HEK293 (cell line): Measurements from ENCODE around the gene TM2D3.

Source experiments
- GFI1B ChIP-seq: fragments of 450-650 bp; formaldehyde crosslinking; IDR thresholded peaks from 2 replicates; pipeline ENCODE4 v1.5.1; 2016; ENCODE audit warnings: missing biosample characterization, missing genetic modification characterization
- GLI2 ChIP-seq: fragments of 450-650 bp; formaldehyde crosslinking; IDR thresholded peaks from 2 replicates; pipeline ENCODE4; 2017; ENCODE audit warnings: missing biosample characterization, missing genetic modification characterization, low read depth, borderline replicate concordance
- GLIS2 ChIP-seq: fragments of 450-650 bp; formaldehyde crosslinking; IDR thresholded peaks from 2 replicates; pipeline ENCODE4 v1.5.1; 2016; ENCODE audit warnings: missing biosample characterization, missing genetic modification characterization
- KLF16 ChIP-seq: fragments of 450-650 bp; formaldehyde crosslinking; IDR thresholded peaks from 2 replicates; pipeline ENCODE4 v1.5.1; 2017; ENCODE audit warnings: missing biosample characterization, missing genetic modification characterization
- KLF7 ChIP-seq: fragments of 450-650 bp; formaldehyde crosslinking; IDR thresholded peaks from 2 replicates; pipeline ENCODE4 v1.5.1; 2016; ENCODE audit warnings: missing biosample characterization, missing genetic modification characterization, borderline replicate concordance
- KLF9 ChIP-seq: fragments of 450-650 bp; formaldehyde crosslinking; IDR thresholded peaks from 2 replicates; pipeline ENCODE4 v1.5.1; 2016; ENCODE audit warnings: missing biosample characterization, missing genetic modification characterization, low read depth
- MZF1 ChIP-seq: fragments of 450-650 bp; formaldehyde crosslinking; IDR thresholded peaks from 2 replicates; pipeline ENCODE4 v1.5.1; 2017; ENCODE audit warnings: missing biosample characterization, missing genetic modification characterization, borderline replicate concordance
- PRDM10 ChIP-seq: fragments of 450-650 bp; formaldehyde crosslinking; IDR thresholded peaks from 2 replicates; pipeline ENCODE4 v1.5.1; 2016; ENCODE audit warnings: missing biosample characterization, missing genetic modification characterization
- SCRT2 ChIP-seq: fragments of 450-650 bp; formaldehyde crosslinking; IDR thresholded peaks from 2 replicates; pipeline ENCODE4 v1.5.1; 2016; ENCODE audit warnings: missing biosample characterization, missing genetic modification characterization
- SP7 ChIP-seq: fragments of 450-650 bp; formaldehyde crosslinking; IDR thresholded peaks from 2 replicates; pipeline ENCODE4 v1.5.1; 2016; ENCODE audit warnings: missing biosample characterization, missing genetic modification characterization
- TCF7L2 ChIP-seq: IDR thresholded peaks from 2 replicates; pipeline ENCODE4 v1.6.1; 2011; ENCODE audit warnings: low read depth, mild to moderate bottlenecking, inconsistent platforms, low read length, moderate library complexity, borderline replicate concordance
- WT1 ChIP-seq: fragments of 450-650 bp; formaldehyde crosslinking; IDR thresholded peaks from 2 replicates; pipeline ENCODE4 v1.5.1; 2016; ENCODE audit warnings: missing biosample characterization, missing genetic modification characterization
- ZFHX2 ChIP-seq: fragments of 450-650 bp; formaldehyde crosslinking; conservative IDR thresholded peaks from 2 replicates; pipeline ENCODE4 v1.5.1; 2016; ENCODE audit warnings: missing biosample characterization, missing genetic modification characterization
- ZNF112 ChIP-seq: fragments of 450-650 bp; formaldehyde crosslinking; IDR thresholded peaks from 2 replicates; pipeline ENCODE4 v1.5.0; 2017; ENCODE audit warnings: missing biosample characterization, missing genetic modification characterization
- ZNF223 ChIP-seq: fragments of 450-650 bp; formaldehyde crosslinking; IDR thresholded peaks from 2 replicates; pipeline ENCODE4 v1.5.1; 2016; ENCODE audit warnings: missing biosample characterization, missing genetic modification characterization
- ZNF280C ChIP-seq: fragments of 450-650 bp; formaldehyde crosslinking; IDR thresholded peaks from 2 replicates; pipeline ENCODE4 v1.5.1; 2016; ENCODE audit warnings: missing biosample characterization, missing genetic modification characterization
- ZNF350 ChIP-seq: fragments of 450-650 bp; formaldehyde crosslinking; IDR thresholded peaks from 2 replicates; pipeline ENCODE4 v1.5.0; 2017; ENCODE audit warnings: missing biosample characterization, mild to moderate bottlenecking, missing genetic modification characterization
- ZNF426 ChIP-seq: fragments of 450-650 bp; formaldehyde crosslinking; IDR thresholded peaks from 2 replicates; pipeline ENCODE4 v1.5.1; 2017; ENCODE audit warnings: missing biosample characterization, missing genetic modification characterization, mild to moderate bottlenecking, inconsistent platforms, moderate library complexity
- ZNF473 ChIP-seq: fragments of 450-650 bp; formaldehyde crosslinking; IDR thresholded peaks from 2 replicates; pipeline ENCODE4 v1.5.1; 2017; ENCODE audit warnings: missing biosample characterization, missing genetic modification characterization
- ZNF610 ChIP-seq: fragments of 450-650 bp; formaldehyde crosslinking; IDR thresholded peaks from 2 replicates; pipeline ENCODE4 v1.5.1; 2016; ENCODE audit warnings: missing biosample characterization, missing genetic modification characterization, borderline replicate concordance
- ZNF629 ChIP-seq: fragments of 450-650 bp; formaldehyde crosslinking; IDR thresholded peaks from 2 replicates; pipeline ENCODE4 v1.5.1; 2017; ENCODE audit warnings: missing biosample characterization, missing genetic modification characterization
- ZNF660 ChIP-seq: fragments of 450-650 bp; IDR thresholded peaks from 2 replicates; pipeline ENCODE4 v1.5.1; 2018; ENCODE audit warnings: missing biosample characterization, mild to moderate bottlenecking, missing genetic modification characterization
- ZSCAN30 ChIP-seq: fragments of 450-650 bp; IDR thresholded peaks from 2 replicates; pipeline ENCODE4 v1.5.1; 2018; ENCODE audit warnings: missing biosample characterization, mild to moderate bottlenecking, missing genetic modification characterization, moderate library complexity
- ZXDB ChIP-seq: fragments of 450-650 bp; formaldehyde crosslinking; IDR thresholded peaks from 2 replicates; pipeline ENCODE4 v1.5.1; 2016; ENCODE audit warnings: missing biosample characterization, missing genetic modification characterization
- TF ChIP-seq, protein P1 (sequence below): fragments of 450-650 bp; formaldehyde crosslinking; IDR thresholded peaks from 2 replicates; pipeline ENCODE4 v1.5.1; 2016; ENCODE audit warnings: missing biosample characterization, missing genetic modification characterization
- TF ChIP-seq, protein P2 (sequence below): IDR thresholded peaks from 2 replicates; pipeline ENCODE4 v1.6.1; 2011; ENCODE audit warnings: mild to moderate bottlenecking, low read depth, low read length, borderline replicate concordance
- TF ChIP-seq, protein P3 (sequence below): fragments of 450-650 bp; formaldehyde crosslinking; optimal IDR thresholded peaks from 2 replicates; pipeline ENCODE3; 2016; ENCODE audit warnings: missing biosample characterization, mild to moderate bottlenecking, missing genetic modification characterization

The TM2D3 gene

DNA sequence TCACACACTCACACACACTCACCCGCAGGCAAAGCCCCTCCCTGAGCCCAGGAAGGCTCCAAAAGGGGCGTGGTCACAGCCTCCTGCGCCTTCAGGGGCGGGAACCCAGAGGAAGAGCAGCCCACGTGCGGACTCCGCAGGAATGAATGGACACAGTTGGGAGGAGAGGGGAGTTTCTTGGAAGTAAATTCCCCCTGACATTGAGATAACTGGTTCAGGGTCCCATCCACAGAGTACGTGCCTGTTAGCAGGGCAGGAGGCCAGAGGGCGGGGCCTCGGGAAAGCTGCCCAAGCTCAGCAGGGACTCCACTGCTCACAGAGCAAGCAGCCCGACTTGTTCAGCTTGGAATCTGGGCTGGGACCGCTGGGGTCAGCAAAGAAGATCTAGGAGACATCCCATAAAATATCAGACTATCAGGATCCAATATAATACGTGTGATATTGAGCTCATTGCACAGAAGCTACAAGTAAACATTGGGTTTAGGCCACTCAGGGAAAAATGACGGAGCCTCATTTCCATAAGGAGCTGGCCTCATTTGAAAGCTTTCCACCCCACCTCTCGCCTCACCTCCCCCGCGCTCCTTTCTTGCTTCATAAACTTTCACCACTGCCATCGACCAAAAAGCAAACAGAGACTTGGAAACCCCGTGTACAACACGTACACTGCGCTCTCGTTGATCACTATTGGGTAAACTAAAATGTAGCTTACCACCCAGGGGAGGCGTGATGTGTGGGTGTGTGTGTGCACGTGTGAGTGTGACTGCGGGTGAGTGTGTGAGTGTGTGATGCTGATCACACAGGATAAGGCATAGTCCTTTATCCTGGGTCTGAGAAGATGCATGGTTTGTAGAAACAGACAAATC is 36.0 kb downstream of the TM2D3 start (continued):
- TF ChIP-seq, protein P1, sequence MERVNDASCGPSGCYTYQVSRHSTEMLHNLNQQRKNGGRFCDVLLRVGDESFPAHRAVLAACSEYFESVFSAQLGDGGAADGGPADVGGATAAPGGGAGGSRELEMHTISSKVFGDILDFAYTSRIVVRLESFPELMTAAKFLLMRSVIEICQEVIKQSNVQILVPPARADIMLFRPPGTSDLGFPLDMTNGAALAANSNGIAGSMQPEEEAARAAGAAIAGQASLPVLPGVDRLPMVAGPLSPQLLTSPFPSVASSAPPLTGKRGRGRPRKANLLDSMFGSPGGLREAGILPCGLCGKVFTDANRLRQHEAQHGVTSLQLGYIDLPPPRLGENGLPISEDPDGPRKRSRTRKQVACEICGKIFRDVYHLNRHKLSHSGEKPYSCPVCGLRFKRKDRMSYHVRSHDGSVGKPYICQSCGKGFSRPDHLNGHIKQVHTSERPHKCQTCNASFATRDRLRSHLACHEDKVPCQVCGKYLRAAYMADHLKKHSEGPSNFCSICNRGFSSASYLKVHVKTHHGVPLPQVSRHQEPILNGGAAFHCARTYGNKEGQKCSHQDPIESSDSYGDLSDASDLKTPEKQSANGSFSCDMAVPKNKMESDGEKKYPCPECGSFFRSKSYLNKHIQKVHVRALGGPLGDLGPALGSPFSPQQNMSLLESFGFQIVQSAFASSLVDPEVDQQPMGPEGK (tag by site-specific recombination) = peak; percentile 52; the same call in 1 of the 2 replicates
- TF ChIP-seq SCRT2 (tag by site-specific recombination) (0 out of 2 replicates have a peak, but pooled peaks have one; percentile 17), ZNF629 (peak; percentile 39), ZNF426 (tag by site-specific recombination) (no peak), ZSCAN30 (no peak), ZNF473 (no peak), KLF9 (peak; percentile 96), ZNF280C (tag by site-specific recombination) (no peak), ZNF610 (tag by site-specific recombination) (no peak), ZFHX2 (tag by site-specific recombination) (peak; percentile 92), WT1 (tag by site-specific recombination) (peak; percentile 92; the same call in 1 of the 2 replicates), MZF1 (tag by site-specific recombination) (0 out of 2 replicates have a peak, but pooled peaks have one; percentile 38), KLF7 (tag by site-specific recombination) (peak; percentile 56; the same call in 1 of the 2 replicates), ZXDB (tag by site-specific recombination) (peak; percentile 86), GFI1B (tag by site-specific recombination) (no peak), TCF7L2 (no peak), GLI2 (tag by site-specific recombination) (no peak), ZNF112 (tag by site-specific recombination) (no peak), ZNF660 (tag by site-specific recombination) (peak; percentile 84; the same call in 1 of the 2 replicates), ZNF350 (tag by site-specific recombination) (no peak), SP7 (peak; percentile 82), PRDM10 (tag by site-specific recombination) (peak; percentile 98), ZNF223 (tag by site-specific recombination) (no peak), KLF16 (tag by site-specific recombination) (peak; percentile 76), GLIS2 (peak; percentile 81)
- TF ChIP-seq, protein P2, sequence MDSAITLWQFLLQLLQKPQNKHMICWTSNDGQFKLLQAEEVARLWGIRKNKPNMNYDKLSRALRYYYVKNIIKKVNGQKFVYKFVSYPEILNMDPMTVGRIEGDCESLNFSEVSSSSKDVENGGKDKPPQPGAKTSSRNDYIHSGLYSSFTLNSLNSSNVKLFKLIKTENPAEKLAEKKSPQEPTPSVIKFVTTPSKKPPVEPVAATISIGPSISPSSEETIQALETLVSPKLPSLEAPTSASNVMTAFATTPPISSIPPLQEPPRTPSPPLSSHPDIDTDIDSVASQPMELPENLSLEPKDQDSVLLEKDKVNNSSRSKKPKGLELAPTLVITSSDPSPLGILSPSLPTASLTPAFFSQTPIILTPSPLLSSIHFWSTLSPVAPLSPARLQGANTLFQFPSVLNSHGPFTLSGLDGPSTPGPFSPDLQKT = no peak
- TF ChIP-seq, protein P3, sequence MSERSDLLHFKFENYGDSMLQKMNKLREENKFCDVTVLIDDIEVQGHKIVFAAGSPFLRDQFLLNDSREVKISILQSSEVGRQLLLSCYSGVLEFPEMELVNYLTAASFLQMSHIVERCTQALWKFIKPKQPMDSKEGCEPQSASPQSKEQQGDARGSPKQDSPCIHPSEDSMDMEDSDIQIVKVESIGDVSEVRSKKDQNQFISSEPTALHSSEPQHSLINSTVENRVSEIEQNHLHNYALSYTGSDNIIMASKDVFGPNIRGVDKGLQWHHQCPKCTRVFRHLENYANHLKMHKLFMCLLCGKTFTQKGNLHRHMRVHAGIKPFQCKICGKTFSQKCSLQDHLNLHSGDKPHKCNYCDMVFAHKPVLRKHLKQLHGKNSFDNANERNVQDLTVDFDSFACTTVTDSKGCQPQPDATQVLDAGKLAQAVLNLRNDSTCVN (tag by site-specific recombination) = no peak
